Smooth muscle cell (in vitro differentiated cells): Measurements from ENCODE around the gene MAML2. TPM values are rescaled to one million over a fixed set of nuclear protein-coding genes. Genes with fewer than 3 reads are reported as not detected.

Experiments used
- DNase-seq: peaks from one replicate; lab custom pipeline; 2025; ENCODE audit not compliant: unreplicated experiment; lab: John Stamatoyannopoulos, UW
- H2AFZ ChIP-seq: fragments of 200-600 bp; sonication (generic); 2 replicates; pipeline ENCODE4 v1.6.0; 2016; ENCODE audit warnings: antibody characterized with exemption, low read depth, mild to moderate bottlenecking
- H3F3A ChIP-seq: fragments of 200-600 bp; sonication (generic); 2 replicates; pipeline ENCODE4 v1.6.0; 2017; ENCODE audit warnings: antibody characterized with exemption, low read depth
- H3K27ac ChIP-seq: fragments of 200-600 bp; sonication (generic); 2 replicates; pipeline ENCODE4 v1.5.1; 2016; ENCODE audit warnings: low read depth, mild to moderate bottlenecking
- H3K27me3 ChIP-seq: fragments of 200-600 bp; sonication (generic); 2 replicates; pipeline ENCODE4 v1.6.1; 2016; ENCODE audit warnings: low read depth, mild to moderate bottlenecking
- H3K36me3 ChIP-seq: fragments of 200-600 bp; sonication (generic); 2 replicates; pipeline ENCODE4 v1.5.1; 2016; ENCODE audit warnings: low read depth
- H3K4me1 ChIP-seq: fragments of 200-600 bp; sonication (generic); 2 replicates; pipeline ENCODE4 v1.5.1; 2016; ENCODE audit warnings: low read depth
- H3K4me2 ChIP-seq: fragments of 200-600 bp; sonication (generic); 2 replicates; pipeline ENCODE4 v1.6.0; 2016; ENCODE audit warnings: mild to moderate bottlenecking
- H3K4me3 ChIP-seq: fragments of 200-600 bp; sonication (generic); 2 replicates; pipeline ENCODE4 v1.5.1; 2016; ENCODE audit warnings: mild to moderate bottlenecking
- H3K79me2 ChIP-seq: fragments of 200-600 bp; sonication (generic); 2 replicates; pipeline ENCODE4 v1.6.0; 2016; ENCODE audit warnings: low read depth, mild to moderate bottlenecking
- H3K9ac ChIP-seq: fragments of 200-600 bp; sonication (generic); 2 replicates; pipeline ENCODE4 v1.6.0; 2016; ENCODE audit warnings: low read depth
- H3K9me3 ChIP-seq: fragments of 200-600 bp; sonication (generic); replicated peaks from 2 replicates; pipeline ENCODE4 v1.5.1; 2016; ENCODE audit warnings: low read depth
- H4K20me1 ChIP-seq: fragments of 200-600 bp; sonication (generic); 2 replicates; pipeline ENCODE4 v1.6.0; 2016; ENCODE audit warnings: low read depth
- WGBS: methylation state at CpG from one replicate; pipeline ENCODE4 v1.1.7; 2016; ENCODE audit warnings: low lambda C conversion rate; 5-methylcytosine and 5-hydroxymethylcytosine counted together
- polyA plus RNA-seq: library from polyadenylated mRNA; unstranded; fragments of >200 nt; fragmentation: Nextera tagmentation; extraction: Ambion mirVana; gene quantifications from 2 replicates; pipeline ENCODE4 v1.2.1, GENCODE V29; 2016
- total RNA-seq: library from RNA; depleted of rRNA; stranded (reverse); fragments of >200 nt; gene quantifications from 2 replicates; pipeline ENCODE4 v1.2.3, GENCODE V29; 2014
- TF ChIP-seq, protein P1 (sequence below): fragments of 200-600 bp; sonication (generic); IDR thresholded peaks from 2 replicates; pipeline ENCODE4 v1.5.1; 2017; ENCODE audit warnings: borderline replicate concordance, mild to moderate bottlenecking, antibody characterized with exemption; ENCODE audit not compliant: insufficient read depth, poor library complexity, severe bottlenecking

Gene MAML2
- total and polyA plus RNA-seq, 2 experiments from 2014 or later = 8.7 to 52.4 TPM

DNA sequence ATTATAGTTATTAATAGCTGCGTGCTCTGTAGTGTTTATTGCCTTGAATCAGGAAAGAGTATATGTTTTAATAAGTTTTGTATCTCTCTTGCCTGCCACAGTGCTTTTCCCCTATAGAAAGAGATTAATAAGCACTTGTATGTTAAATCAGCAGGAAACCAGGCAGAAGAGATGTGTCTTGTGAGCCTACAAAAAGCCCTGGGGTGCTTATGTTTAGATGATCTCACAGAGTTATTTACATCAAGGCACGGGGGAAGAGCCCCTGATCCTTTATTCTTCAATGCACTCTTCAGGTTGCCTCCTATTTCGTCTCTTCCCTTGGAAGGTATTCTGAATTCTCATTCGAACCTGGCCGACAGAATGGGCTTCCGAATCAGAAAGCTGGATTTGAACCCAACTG, 183.0 kb downstream of the MAML2 start:
- 57% methylated on average over 6 of the region's 6 CpGs for WGBS
- H3K9ac ChIP-seq = no peak overlapping the region
- H4K20me1 ChIP-seq = no peaks in the 10 kb centered on the region
- H3K79me2 ChIP-seq = peaks cover 38% of the 10 kb centered on the region
- H3K4me3 ChIP-seq = no peak overlapping the region
- no peaks in the 10 kb centered on the region for H3K9me3 ChIP-seq
- H2AFZ ChIP-seq = no peak overlapping the region
- H3F3A ChIP-seq = peaks cover 47% of the 10 kb centered on the region
- DNase-seq = no peak
- no peaks in the 10 kb centered on the region for H3K27me3 ChIP-seq
- H3K4me2 ChIP-seq = no peak overlapping the region
- H3K36me3 ChIP-seq = no peaks in the 10 kb centered on the region
- H3K27ac ChIP-seq = peak overlapping the region; percentile 96
- TF ChIP-seq, protein P1, sequence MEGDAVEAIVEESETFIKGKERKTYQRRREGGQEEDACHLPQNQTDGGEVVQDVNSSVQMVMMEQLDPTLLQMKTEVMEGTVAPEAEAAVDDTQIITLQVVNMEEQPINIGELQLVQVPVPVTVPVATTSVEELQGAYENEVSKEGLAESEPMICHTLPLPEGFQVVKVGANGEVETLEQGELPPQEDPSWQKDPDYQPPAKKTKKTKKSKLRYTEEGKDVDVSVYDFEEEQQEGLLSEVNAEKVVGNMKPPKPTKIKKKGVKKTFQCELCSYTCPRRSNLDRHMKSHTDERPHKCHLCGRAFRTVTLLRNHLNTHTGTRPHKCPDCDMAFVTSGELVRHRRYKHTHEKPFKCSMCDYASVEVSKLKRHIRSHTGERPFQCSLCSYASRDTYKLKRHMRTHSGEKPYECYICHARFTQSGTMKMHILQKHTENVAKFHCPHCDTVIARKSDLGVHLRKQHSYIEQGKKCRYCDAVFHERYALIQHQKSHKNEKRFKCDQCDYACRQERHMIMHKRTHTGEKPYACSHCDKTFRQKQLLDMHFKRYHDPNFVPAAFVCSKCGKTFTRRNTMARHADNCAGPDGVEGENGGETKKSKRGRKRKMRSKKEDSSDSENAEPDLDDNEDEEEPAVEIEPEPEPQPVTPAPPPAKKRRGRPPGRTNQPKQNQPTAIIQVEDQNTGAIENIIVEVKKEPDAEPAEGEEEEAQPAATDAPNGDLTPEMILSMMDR = no peak
- H3K4me1 ChIP-seq = peaks cover 17% of the 10 kb centered on the region

DNA sequence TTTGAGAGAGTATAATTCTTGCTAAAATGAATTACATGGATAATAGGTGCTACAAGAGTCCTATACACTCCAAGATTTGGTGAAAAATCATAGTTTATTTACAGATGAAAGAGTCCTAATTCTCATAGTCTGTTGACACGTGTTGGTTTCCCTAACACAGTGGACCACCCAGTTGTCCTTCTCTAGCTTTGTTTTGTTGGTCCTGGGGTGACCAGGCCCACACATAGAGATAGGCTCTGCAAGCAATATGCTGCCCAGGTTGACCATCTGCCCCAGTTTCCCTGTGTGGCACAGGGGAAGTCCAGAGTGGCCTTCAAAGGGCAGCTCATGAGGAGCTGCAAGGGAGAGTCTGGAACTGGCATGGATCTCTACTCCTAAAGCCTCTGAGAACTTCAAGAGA, 184.9 kb downstream of the MAML2 start:
- Histone ChIP-seq H3K4me1 (peaks cover 27% of the 10 kb centered on the region), H3K9ac (no peak overlapping the region), H3K4me2 (peak overlapping the region; percentile 66), H3K9me3 (no peaks in the 10 kb centered on the region), H3K79me2 (peaks cover 32% of the 10 kb centered on the region), H3K27me3 (no peaks in the 10 kb centered on the region), H4K20me1 (no peaks in the 10 kb centered on the region), H3K27ac (peak overlapping the region; percentile 98), H2AFZ (no peak overlapping the region), H3K36me3 (no peaks in the 10 kb centered on the region), H3F3A (peaks cover 56% of the 10 kb centered on the region), H3K4me3 (no peak overlapping the region)
- WGBS = 96% methylated on average over 1 of the region's 1 CpG
- DNase-seq = no peak
- TF ChIP-seq, protein P1 = no peak

DNA sequence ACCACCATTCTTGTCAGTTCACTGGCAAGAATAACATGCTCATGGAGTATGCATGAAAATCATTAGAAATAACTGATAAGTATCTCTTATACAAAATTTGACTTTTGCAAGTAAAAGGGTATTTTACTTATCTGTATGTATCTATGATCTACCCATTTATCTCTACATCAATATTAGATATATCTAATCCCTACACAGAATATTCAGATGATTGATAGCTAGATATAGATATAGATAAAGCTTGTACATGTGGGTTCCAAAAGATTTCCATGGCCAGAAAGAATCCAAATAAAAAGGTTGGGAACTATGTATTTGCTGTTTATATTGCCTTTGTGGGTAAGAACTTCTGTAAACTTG, 185.5 kb downstream of the MAML2 start:
- H3K4me2 ChIP-seq = peak overlapping the region; percentile 66
- DNase-seq = no peak
- peaks cover 27% of the 10 kb centered on the region for H3K4me1 ChIP-seq
- H4K20me1 ChIP-seq = no peaks in the 10 kb centered on the region
- H3K27ac ChIP-seq = peak overlapping the region; percentile 98
- peak overlapping the region; percentile 89 for H3K9ac ChIP-seq
- TF ChIP-seq, protein P1 = no peak
- no peak overlapping the region for H2AFZ ChIP-seq
- no peak overlapping the region for H3K4me3 ChIP-seq
- H3K27me3 ChIP-seq = no peaks in the 10 kb centered on the region
- H3F3A ChIP-seq = peaks cover 60% of the 10 kb centered on the region
- peaks cover 38% of the 10 kb centered on the region for H3K79me2 ChIP-seq
- H3K9me3 ChIP-seq = no peaks in the 10 kb centered on the region
- no peaks in the 10 kb centered on the region for H3K36me3 ChIP-seq

DNA sequence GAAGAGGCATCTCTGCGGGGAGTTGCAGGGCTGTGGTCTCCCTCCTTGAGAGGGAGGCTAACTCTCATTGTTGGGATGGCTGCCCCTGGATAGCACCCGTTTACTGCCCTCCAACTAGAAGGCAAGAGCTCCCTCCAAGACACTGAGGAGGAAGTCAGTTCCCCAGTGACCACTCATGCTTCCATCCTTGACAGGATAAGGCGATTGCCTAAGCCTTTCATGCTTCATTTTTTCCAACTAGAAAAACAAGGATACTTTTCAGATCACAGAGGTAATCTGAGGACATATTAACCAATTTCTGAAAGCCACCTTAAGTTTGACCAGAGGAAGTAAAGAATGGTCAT, 186.6 kb downstream of the MAML2 start:
- WGBS = 18% methylated on average over 3 of the region's 3 CpGs

More for the DNA sequence above, 186.6 kb downstream of the MAML2 start:
- no peaks in the 10 kb centered on the region for H3K36me3 ChIP-seq
- H4K20me1 ChIP-seq = no peaks in the 10 kb centered on the region
- H3K9ac ChIP-seq = peak overlapping the region; percentile 89
- peak overlapping the region; percentile 66 for H3K4me2 ChIP-seq
- H3K27me3 ChIP-seq = no peaks in the 10 kb centered on the region
- TF ChIP-seq, protein P1 = no peak
- peaks cover 50% of the 10 kb centered on the region for H3K79me2 ChIP-seq
- no peak for DNase-seq
- no peak overlapping the region for H3K4me3 ChIP-seq
- peaks cover 59% of the 10 kb centered on the region for H3F3A ChIP-seq
- no peak overlapping the region for H2AFZ ChIP-seq
- peak overlapping the region; percentile 98 for H3K27ac ChIP-seq
- H3K9me3 ChIP-seq = no peaks in the 10 kb centered on the region
- H3K4me1 ChIP-seq = peaks cover 27% of the 10 kb centered on the region
